Neural cell (in vitro differentiated cells): ENCODE data around the gene MLLT10. TPM values are rescaled to one million over a fixed set of nuclear protein-coding genes. Genes with fewer than 3 reads are reported as not detected.

Source experiments
- H2AFZ ChIP-seq: fragments of 200-600, 300-800 bp; sonication (generic), shearing (Covaris generic); 2 replicates; pipeline ENCODE4 v1.6.0; 2014; ENCODE audit warnings: low read depth, mild to moderate bottlenecking, antibody characterized with exemption, low read length, moderate library complexity
- H3F3A ChIP-seq: fragments of 200-600 bp; shearing (Covaris generic); 2 replicates; pipeline ENCODE4 v1.6.1; 2016; ENCODE audit warnings: mild to moderate bottlenecking, moderate library complexity, mixed read lengths, antibody characterized with exemption, low read length; ENCODE audit not compliant: insufficient read depth, poor library complexity, severe bottlenecking
- H3K27ac ChIP-seq: fragments of 200-600, 300-800 bp; sonication (generic), shearing (Covaris generic); 2 replicates; pipeline ENCODE4 v1.5.1; 2014; ENCODE audit warnings: mild to moderate bottlenecking, low read length, moderate library complexity
- H3K27me3 ChIP-seq: fragments of 300-800, 200-600 bp; sonication (generic), shearing (Covaris generic); 2 replicates; pipeline ENCODE4 v1.6.0; 2014; ENCODE audit warnings: mild to moderate bottlenecking, low read depth, low read length, moderate library complexity; ENCODE audit not compliant: insufficient read depth
- H3K36me3 ChIP-seq: fragments of 300-800, 200-600 bp; sonication (generic), shearing (Covaris generic); 2 replicates; pipeline ENCODE4 v1.5.1; 2014; ENCODE audit warnings: mild to moderate bottlenecking, antibody characterized with exemption, low read length, moderate library complexity; ENCODE audit not compliant: insufficient read depth
- H3K4me2 ChIP-seq: fragments of 300-800, 200-600 bp; sonication (generic), shearing (Covaris generic); 2 replicates; pipeline ENCODE4 v1.6.0; 2014; ENCODE audit warnings: mild to moderate bottlenecking, low read length
- H3K4me3 ChIP-seq: fragments of 300-800, 200-600 bp; sonication (generic), shearing (Covaris generic); 2 replicates; pipeline ENCODE4 v1.5.1; 2014; ENCODE audit warnings: mild to moderate bottlenecking, low read length, moderate library complexity
- H3K79me2 ChIP-seq: fragments of 200-600 bp; shearing (Covaris generic); replicated peaks from 2 replicates; pipeline ENCODE4 v1.6.0; 2014; ENCODE audit warnings: mild to moderate bottlenecking, low read length, moderate library complexity; ENCODE audit not compliant: insufficient read depth
- H3K9ac ChIP-seq: fragments of 300-800, 200-600 bp; sonication (generic), shearing (Covaris generic); 2 replicates; pipeline ENCODE4 v1.6.1; 2016; ENCODE audit warnings: mild to moderate bottlenecking, low read length, mixed read lengths
- H3K9me2 ChIP-seq: fragments of 200-600 bp; shearing (Covaris generic); 2 replicates; pipeline ENCODE4 v1.6.1; 2016; ENCODE audit warnings: mild to moderate bottlenecking, low read length, mixed read lengths; ENCODE audit not compliant: insufficient read depth
- H3K9me3 ChIP-seq: fragments of 200-600, 300-800 bp; sonication (generic), shearing (Covaris generic); 2 replicates; pipeline ENCODE4 v1.6.1; 2016; ENCODE audit warnings: mild to moderate bottlenecking, mixed run types, low read length, moderate library complexity, mixed read lengths
- H4K20me1 ChIP-seq: fragments of 200-600 bp; shearing (Covaris generic); 2 replicates; pipeline ENCODE4 v1.6.1; 2016; ENCODE audit warnings: mild to moderate bottlenecking, mixed run types; ENCODE audit not compliant: insufficient read depth
- EP300 ChIP-seq: fragments of 450-650 bp; conservative IDR thresholded peaks from 2 replicates; pipeline ENCODE4 v1.6.1; 2014; ENCODE audit warnings: antibody characterized with exemption, mild to moderate bottlenecking, moderate library complexity; ENCODE audit not compliant: poor library complexity, severe bottlenecking
- EZH2 ChIP-seq: fragments of 200-600, 300-800 bp; shearing (Covaris generic), sonication (generic); IDR thresholded peaks from 2 replicates; pipeline ENCODE4 v1.6.1; 2014; ENCODE audit warnings: antibody characterized with exemption, low read length, borderline replicate concordance, mild to moderate bottlenecking; ENCODE audit not compliant: insufficient read depth, poor library complexity, severe bottlenecking
- MXI1 ChIP-seq: fragments of 450-650 bp; conservative IDR thresholded peaks from 2 replicates; pipeline ENCODE4 v1.6.1; 2014; ENCODE audit warnings: antibody characterized with exemption, mild to moderate bottlenecking; ENCODE audit not compliant: poor library complexity, severe bottlenecking
- POLR2AphosphoS5 ChIP-seq: IDR thresholded peaks from 2 replicates; pipeline ENCODE4 v1.6.1; 2012
- RAD21 ChIP-seq: fragments of 450-650 bp; conservative IDR thresholded peaks from 2 replicates; pipeline ENCODE4 v1.6.1; 2014; ENCODE audit warnings: antibody characterized with exemption, mild to moderate bottlenecking, moderate library complexity
- SMC3 ChIP-seq: fragments of 450-650 bp; conservative IDR thresholded peaks from 2 replicates; pipeline ENCODE4 v1.6.1; 2014; ENCODE audit warnings: antibody characterized with exemption, mild to moderate bottlenecking, moderate library complexity; ENCODE audit not compliant: poor library complexity
- TAF1 ChIP-seq: IDR thresholded peaks from 2 replicates; pipeline ENCODE4 v1.6.1; 2012; ENCODE audit warnings: low read depth
- polyA plus RNA-seq: library from polyadenylated mRNA; depleted of rRNA; stranded (reverse); fragments of >200 nt; gene quantifications from 2 replicates; pipeline ENCODE4 v1.2.3, GENCODE V29; 2014
- TF ChIP-seq, protein P1 (sequence below): IDR thresholded peaks from 2 replicates; pipeline ENCODE4 v1.6.1; 2012; ENCODE audit warnings: borderline replicate concordance
- TF ChIP-seq, protein P2 (sequence below): fragments of 450-650 bp; IDR thresholded peaks from 2 replicates; pipeline ENCODE4 v1.5.1; 2014; ENCODE audit warnings: antibody characterized with exemption, mild to moderate bottlenecking, moderate library complexity; ENCODE audit not compliant: poor library complexity, severe bottlenecking

MLLT10 gene
- polyA plus RNA-seq, 1 donor from 2014 or later, result 31.0 TPM

DNA sequence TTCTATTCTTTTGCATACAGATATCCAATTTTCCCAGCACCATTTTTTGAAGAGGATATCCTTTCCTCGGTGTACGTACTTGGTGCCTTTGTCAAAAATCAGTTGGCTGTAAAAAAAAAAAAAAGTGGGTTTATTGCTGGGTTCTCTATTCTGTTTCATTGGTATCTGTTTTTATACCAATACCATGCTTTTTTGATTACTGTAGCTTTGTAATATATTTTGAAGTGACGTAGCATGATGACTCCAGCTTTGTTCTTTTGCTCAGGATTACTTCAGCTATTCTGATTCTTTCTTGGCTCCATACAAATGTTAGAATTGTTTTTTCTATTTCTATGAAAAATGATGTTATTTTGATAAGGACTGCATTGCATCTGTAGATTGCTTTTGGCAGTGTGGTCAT lies 165.5 kb downstream of the MLLT10 start:
- H3K9ac ChIP-seq, result no peak overlapping the region
- H3K9me3 ChIP-seq, result no peaks in the 10 kb centered on the region
- H4K20me1 ChIP-seq, result no peaks in the 10 kb centered on the region
- no peak overlapping the region for H2AFZ ChIP-seq
- no peaks in the 10 kb centered on the region for H3F3A ChIP-seq
- H3K79me2 ChIP-seq, result peaks cover 22% of the 10 kb centered on the region
- no peak overlapping the region for H3K4me2 ChIP-seq
- no peaks in the 10 kb centered on the region for H3K36me3 ChIP-seq
- H3K9me2 ChIP-seq, result no peaks in the 10 kb centered on the region
- no peak overlapping the region for H3K4me3 ChIP-seq
- no peaks in the 10 kb centered on the region for H3K27me3 ChIP-seq
- H3K27ac ChIP-seq, result no peak overlapping the region
- TF ChIP-seq, protein P1, sequence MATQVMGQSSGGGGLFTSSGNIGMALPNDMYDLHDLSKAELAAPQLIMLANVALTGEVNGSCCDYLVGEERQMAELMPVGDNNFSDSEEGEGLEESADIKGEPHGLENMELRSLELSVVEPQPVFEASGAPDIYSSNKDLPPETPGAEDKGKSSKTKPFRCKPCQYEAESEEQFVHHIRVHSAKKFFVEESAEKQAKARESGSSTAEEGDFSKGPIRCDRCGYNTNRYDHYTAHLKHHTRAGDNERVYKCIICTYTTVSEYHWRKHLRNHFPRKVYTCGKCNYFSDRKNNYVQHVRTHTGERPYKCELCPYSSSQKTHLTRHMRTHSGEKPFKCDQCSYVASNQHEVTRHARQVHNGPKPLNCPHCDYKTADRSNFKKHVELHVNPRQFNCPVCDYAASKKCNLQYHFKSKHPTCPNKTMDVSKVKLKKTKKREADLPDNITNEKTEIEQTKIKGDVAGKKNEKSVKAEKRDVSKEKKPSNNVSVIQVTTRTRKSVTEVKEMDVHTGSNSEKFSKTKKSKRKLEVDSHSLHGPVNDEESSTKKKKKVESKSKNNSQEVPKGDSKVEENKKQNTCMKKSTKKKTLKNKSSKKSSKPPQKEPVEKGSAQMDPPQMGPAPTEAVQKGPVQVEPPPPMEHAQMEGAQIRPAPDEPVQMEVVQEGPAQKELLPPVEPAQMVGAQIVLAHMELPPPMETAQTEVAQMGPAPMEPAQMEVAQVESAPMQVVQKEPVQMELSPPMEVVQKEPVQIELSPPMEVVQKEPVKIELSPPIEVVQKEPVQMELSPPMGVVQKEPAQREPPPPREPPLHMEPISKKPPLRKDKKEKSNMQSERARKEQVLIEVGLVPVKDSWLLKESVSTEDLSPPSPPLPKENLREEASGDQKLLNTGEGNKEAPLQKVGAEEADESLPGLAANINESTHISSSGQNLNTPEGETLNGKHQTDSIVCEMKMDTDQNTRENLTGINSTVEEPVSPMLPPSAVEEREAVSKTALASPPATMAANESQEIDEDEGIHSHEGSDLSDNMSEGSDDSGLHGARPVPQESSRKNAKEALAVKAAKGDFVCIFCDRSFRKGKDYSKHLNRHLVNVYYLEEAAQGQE, result no peak
- TF ChIP-seq SMC3 (no peak), RAD21 (no peak), TAF1 (no peak), EZH2 (no peak)

DNA sequence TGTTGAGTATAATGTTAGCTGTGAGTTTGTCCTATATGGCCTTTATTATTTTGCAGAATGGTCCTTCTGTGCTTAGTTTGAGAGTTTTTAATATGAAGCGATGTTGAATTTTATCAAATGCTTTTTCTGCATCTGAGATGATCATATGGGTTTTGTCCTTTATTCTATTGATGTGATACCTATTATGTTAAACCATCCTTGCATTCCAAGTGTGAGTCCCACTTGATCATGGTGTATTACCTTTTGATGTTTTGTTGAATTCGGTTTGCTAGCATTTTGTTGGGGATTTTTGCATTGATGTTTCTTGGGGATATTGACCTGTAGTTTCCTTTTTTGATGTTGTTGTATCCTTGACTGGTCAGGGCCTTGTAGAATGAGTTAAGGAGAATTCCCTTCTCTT lies 166.4 kb downstream of the MLLT10 start:
- Histone ChIP-seq H3F3A (no peaks in the 10 kb centered on the region), H3K79me2 (peaks cover 29% of the 10 kb centered on the region), H4K20me1 (no peaks in the 10 kb centered on the region), H3K9ac (no peak overlapping the region), H3K9me2 (no peaks in the 10 kb centered on the region), H3K4me2 (no peak overlapping the region), H3K27ac (no peak overlapping the region), H3K36me3 (no peaks in the 10 kb centered on the region), H3K9me3 (no peaks in the 10 kb centered on the region), H2AFZ (no peak overlapping the region), H3K27me3 (no peaks in the 10 kb centered on the region), H3K4me3 (no peak overlapping the region)
- TF ChIP-seq EP300 (no peak), SMC3 (no peak), TAF1 (no peak), POLR2AphosphoS5 (no peak), RAD21 (no peak), MXI1 (no peak), EZH2 (no peak)
- TF ChIP-seq, protein P2, sequence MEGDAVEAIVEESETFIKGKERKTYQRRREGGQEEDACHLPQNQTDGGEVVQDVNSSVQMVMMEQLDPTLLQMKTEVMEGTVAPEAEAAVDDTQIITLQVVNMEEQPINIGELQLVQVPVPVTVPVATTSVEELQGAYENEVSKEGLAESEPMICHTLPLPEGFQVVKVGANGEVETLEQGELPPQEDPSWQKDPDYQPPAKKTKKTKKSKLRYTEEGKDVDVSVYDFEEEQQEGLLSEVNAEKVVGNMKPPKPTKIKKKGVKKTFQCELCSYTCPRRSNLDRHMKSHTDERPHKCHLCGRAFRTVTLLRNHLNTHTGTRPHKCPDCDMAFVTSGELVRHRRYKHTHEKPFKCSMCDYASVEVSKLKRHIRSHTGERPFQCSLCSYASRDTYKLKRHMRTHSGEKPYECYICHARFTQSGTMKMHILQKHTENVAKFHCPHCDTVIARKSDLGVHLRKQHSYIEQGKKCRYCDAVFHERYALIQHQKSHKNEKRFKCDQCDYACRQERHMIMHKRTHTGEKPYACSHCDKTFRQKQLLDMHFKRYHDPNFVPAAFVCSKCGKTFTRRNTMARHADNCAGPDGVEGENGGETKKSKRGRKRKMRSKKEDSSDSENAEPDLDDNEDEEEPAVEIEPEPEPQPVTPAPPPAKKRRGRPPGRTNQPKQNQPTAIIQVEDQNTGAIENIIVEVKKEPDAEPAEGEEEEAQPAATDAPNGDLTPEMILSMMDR, result no peak
- TF ChIP-seq, protein P1, result no peak
